ENCODE results near the gene MSANTD3.
"Not testable (repeated sequence)": the region's sequence is repeated elsewhere in the genome, so short reads cannot be mapped to it uniquely, and the experiment has no call there.

Gene MSANTD3

DNA sequence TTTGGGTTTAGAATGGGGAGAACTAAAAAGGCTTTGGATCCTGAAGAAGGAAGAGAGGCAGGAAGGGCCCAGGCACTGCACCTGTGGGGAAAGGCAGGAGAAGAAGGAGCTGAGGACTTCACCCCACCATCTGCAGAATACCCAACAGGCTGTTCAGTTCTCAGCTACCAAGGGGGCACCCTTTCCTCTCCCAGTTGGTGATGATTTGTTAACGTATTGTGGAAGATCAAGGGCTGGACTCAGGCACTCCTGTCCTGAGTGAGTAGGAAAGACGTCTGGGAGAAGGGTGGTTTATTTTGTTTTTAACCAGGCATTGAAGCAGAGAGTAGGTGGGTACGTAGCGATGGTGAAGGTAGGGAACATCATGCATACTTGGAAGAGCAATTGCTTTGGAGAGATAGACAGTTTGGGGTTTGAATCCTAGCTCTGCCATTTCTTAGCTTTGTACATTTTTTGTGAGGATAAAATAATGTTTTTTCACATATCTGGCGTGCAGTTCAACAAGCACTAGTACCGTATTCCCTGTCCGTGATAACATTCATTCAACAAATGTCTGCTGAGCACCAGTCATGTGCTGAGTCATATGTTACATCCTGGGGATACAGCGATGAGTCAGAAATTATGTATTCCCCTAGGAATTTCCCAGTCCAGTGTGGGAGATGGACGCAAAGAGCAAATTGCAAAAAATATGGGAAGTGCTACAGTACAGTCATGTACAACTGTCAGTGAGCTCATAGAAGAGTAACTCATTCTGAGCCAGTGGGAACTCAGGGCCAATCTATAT lies 2.1 kb downstream of the MSANTD3 start:
- peak; percentile 99 for DNase-seq (ENCODE audit: low read depth in 2 of 2)

GRCh38 chr9:100430286-100430940 lies 3.5 kb downstream of the MSANTD3 start:
- DNase-seq (ENCODE audit: low read depth in 2 of 2), result peak; percentile 31 to 32

- DNase-seq (ENCODE audit: low read depth in 2 of 2), result no peak
Measured at GRCh38 chr9:100431886-100432285, 4.9 kb downstream of the MSANTD3 start.

- DNase-seq (ENCODE audit: low read depth in 2 of 2), result no peak
Measured at GRCh38 chr9:100432736-100433135, 5.8 kb downstream of the MSANTD3 start.

DNA sequence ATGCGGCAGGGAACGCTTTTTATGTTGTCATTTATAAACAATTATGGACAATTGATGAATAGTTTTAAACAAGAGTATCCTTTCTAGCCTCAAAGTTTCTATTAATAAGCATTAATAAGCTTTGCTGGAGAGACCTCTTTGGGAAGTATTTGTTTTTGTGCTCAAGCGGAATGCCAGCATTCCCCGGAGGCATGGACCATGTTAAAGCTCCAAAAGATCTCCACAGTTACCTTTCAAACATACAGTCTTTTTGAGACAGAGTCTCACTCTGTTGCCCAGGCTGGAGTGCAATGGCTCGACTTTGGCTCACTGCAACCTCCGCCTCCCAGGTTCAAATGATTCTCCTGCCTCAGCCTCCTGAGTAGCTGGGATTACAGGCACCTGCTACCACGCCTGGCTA lies 9.6 kb downstream of the MSANTD3 start:
- no peak for DNase-seq (ENCODE audit: low read depth in 2 of 2)

DNA sequence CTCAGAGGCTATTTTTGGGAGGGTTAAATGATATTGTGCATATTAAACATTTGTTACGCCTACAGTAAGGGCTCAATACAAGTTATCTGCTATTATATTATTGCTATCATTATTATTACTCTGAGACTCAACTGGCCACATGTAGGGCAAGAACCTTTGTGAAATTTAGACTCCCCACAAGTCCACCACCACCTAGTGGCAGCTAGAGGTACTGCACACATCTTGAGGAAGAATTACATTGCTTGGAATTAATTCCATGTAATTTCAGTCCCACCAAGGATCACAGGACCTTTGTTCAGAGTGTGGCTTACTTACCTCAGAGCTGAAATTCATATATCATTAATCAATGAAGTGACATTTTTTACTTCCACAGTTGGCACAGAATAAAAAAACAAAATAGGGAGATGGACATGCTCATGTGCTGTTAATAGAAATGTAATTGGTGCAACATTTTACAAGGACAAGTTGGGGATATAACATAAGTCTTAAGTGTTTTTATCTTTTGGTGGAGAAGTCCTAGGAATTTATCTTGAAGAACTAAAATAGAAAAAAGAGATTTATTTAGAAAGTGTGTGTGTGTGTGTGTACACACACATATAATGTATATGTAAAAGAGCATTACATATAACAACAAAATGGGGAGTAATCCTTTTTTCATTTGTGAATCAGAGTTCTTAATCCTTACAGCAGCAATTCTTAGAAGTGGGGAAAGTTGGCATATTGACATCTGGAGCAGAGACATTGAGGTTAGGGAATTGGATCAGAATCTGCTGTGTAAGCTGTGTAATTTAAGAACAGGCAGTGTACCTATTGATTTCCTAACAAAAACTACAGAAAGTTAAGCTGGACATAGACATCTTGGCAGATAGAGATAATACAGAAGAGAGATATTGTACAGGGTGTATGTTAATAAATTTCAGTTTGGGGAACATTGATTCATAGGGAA lies 11.2 kb downstream of the MSANTD3 start:
- DNase-seq (ENCODE audit: low read depth in 2 of 2), result peak; percentile 52 to 57

- DNase-seq (ENCODE audit: low read depth in 2 of 2), result no peak
Measured at GRCh38 chr9:100440071-100440470, 13.1 kb downstream of the MSANTD3 start.

- not testable (repeated sequence) for DNase-seq (ENCODE audit: low read depth in 2 of 2)
Measured at GRCh38 chr9:100440487-100440886, 13.5 kb downstream of the MSANTD3 start.

DNA sequence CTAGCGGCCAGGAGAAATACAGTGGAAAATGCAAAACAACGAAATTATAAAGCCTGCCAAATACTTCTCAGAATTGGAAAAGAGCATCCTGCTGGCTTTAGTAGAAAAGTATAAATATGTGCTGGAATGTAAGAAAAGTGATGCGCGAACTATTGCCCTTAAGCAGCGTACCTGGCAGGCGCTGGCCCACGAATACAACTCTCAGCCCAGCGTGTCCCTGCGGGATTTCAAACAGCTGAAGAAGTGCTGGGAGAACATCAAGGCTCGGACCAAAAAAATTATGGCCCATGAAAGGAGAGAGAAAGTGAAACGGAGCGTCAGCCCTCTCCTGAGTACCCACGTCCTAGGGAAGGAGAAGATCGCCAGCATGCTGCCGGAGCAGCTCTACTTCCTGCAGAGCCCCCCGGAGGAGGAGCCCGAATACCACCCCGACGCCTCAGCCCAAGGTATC lies 15.0 kb downstream of the MSANTD3 start:
- DNase-seq (ENCODE audit: low read depth in 2 of 2), result no peak

DNA sequence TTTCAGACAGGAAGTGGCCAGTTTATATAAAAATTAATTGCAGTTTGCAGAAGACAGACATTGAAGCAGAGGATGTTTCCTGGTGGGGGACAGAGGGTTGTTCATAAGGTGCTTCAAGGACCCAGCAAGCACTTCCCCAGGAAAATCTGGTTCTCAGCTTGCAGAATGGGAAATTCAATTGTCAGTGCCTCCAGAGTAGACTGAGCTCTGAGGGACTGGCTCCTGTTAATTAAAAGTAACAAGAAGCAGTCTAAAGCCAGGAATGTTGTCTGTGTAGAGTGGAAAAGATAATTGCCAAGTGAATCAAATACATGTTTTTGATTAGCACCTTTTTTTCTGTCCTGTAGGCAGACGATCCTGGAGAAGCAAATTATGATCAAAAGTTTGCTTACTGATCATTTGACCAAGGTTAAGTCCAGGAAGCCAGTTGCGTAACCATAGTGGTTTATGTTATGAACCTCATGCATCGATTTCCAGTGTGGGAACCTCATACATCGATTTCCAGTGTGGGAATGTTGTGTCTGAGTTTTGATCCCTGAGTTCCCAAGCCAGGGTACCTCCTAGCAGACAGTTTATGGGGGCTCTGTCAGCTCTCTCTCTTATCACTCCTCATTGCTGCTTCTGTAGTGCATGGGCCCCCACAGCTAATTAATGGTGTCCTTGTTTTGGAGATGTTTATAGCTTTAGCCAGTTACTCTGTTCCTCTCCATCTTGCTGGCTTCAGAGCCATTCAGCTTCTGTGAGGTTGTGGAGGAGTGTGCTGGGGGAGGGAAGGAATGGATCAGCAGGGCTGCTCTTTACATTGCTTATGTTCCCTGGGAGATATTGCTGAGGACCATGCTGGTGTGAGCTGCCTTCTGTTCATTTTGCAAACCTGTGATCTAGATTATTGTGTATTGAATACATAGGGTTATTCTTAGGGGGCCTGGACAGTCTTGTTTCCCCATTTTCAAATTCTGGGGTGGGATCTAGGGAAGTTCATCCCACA lies 17.1 kb downstream of the MSANTD3 start:
- no peak for DNase-seq (ENCODE audit: low read depth in 2 of 2)

DNA sequence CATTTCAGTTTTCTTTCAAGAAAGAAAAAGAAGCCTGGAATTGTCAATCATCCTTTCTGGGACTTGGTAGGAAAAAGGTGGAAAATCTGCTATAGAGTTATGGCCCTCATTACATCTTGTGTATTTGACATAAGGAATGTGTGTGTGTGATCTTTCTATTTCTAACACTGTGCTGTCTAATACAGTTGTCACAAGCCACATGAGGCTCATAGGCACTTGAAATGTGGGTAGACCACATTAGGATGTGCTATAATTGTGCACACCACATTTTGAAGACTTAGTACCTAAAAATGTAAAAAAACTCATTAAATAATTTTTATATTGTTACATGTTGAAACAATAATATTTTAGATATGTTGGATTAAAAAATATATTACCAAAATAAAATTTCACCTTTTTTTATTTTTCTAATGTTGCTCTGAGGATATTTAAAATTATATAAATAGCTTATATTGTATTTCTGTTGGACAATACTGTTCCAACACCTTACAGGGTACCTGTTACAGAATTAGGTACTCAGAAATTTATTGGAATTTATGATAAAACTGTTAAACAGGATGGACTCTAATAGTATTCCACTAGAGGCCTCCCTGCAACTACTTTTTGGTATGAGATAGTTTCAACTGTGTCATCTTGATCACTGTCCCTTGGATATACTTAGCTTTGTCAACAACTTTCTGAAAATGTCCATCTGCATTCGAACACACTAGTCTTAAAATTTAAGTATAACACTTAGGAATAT lies 18.4 kb downstream of the MSANTD3 start:
- DNase-seq (ENCODE audit: low read depth in 2 of 2), result no peak

DNA sequence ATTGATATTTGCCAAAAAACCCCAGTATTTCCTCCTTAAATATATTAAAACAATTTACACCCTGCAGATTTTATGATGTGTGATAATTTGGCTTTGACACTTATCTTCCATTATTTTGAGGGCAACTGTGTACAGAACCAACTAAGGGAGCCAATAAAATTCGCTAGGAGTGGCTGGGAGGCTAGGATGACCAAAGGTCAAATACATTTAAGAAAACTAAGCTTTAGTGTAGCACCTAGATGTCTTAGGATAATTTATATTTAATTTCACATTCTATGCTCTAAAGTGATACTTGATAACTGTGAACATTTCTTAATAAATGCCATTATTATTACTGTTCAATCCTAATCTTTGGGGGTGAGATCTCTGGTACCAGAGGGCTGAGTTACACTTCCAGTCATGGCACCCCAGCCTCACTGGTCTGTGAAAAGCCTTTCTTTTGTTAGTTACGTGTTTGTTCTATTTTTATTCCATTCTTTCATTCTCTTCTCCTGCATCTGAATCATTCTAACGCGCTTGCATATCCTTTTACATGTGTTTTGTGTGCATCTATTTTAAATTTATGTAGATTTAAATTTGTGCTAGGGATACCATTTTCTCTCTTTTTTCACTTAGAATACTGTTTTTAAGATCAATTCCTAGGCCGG lies 19.1 kb downstream of the MSANTD3 start:
- DNase-seq (ENCODE audit: low read depth in 2 of 2), result no peak

GRCh38 chr9:100447041-100447440 lies 20.1 kb downstream of the MSANTD3 start:
- no peak for DNase-seq (ENCODE audit: low read depth in 2 of 2)

DNA sequence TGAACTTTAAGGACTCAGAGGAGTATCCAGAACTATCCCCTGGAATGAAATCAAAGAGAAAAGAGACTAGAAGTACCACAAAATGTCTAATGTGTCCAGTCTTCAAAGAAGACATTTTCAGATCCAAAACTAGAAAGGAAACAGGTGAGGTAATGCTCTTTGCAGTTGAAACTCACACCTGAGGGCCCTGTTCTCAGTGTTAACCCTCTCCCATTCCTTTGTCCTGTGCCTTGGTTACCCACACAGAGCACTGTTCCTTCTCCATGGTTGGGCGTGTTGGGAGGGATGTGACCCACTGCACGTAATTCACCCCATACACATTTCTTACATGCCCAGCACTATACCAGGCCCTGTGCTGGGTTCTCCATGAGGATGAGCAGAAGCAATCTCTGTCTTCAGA lies 21.3 kb downstream of the MSANTD3 start:
- DNase-seq (ENCODE audit: low read depth in 2 of 2), result no peak

DNA sequence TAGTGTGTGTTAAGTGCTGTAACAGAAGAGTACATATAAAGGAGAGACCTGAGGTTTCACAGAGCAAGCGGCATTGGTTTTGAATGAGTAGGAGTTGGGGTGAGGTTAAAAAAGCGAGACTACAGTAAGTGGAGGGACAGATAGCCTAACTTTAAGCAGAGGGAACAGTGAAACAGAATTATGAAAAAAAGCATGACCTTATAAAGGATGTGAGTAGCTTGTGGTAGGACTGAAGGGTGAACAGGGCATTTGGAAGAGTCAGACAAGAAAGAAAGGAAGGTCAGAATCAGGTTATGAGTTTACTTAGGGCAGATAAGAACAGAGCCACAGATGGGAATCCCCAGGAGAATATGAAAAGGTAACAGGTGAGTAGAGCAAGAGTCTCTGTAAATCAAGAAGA lies 22.5 kb downstream of the MSANTD3 start:
- DNase-seq (ENCODE audit: low read depth in 2 of 2), result no peak

GRCh38 chr9:100452894-100453293 lies 26.0 kb downstream of the MSANTD3 start:
- DNase-seq (ENCODE audit: low read depth in 2 of 2), result no peak

GRCh38 chr9:100455470-100455869 lies 28.5 kb downstream of the MSANTD3 start:
- no peak for DNase-seq (ENCODE audit: low read depth in 2 of 2)

DNA sequence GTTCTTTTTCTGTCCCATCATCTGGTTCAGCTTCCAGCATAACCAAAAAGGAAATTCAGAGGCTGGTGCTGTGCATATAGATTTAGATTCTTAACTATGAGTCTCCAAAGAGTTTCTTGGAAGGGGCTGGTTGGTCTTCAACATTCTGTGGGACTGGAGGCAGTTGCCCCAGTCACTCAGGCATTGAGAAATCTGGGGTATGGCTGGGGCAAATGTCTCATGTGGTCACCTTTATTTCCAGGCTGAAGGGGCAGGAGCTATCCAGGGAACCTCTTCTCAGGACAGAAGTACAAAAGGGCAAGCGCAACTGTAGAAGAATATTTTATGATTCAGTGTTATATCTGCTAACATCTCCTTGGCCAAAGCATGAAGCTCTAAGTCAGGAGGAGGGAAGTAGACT lies 30.6 kb downstream of the MSANTD3 start:
- no peak for DNase-seq (ENCODE audit: low read depth in 2 of 2)

- DNase-seq (ENCODE audit: low read depth in 2 of 2), result no peak
Measured at GRCh38 chr9:100459963-100460362, 33.0 kb downstream of the MSANTD3 start.

DNA sequence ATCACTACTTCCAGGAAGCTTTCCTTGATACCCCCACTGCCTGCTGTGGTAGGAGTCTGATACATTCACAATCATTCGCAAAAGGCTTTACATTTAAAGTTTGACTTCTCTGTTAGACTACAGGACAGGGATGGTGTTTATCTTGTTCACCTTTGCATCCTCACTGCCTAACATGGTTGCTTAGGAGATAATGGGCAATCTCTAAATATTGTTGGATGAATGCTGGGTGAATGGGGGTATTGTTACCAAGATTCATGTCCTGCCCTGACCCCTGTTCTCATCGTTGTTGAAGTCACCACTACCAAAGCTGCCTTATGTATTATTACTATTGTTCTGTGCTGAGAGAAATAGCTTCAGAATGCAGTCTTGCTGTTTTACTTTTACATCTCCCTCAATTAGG lies 38.3 kb downstream of the MSANTD3 start:
- no peak for DNase-seq (ENCODE audit: low read depth in 2 of 2)

Data from fibroblast of skin of left quadriceps (primary cell).